ENCODE data around the gene TLE5.

Gene TLE5

DNA sequence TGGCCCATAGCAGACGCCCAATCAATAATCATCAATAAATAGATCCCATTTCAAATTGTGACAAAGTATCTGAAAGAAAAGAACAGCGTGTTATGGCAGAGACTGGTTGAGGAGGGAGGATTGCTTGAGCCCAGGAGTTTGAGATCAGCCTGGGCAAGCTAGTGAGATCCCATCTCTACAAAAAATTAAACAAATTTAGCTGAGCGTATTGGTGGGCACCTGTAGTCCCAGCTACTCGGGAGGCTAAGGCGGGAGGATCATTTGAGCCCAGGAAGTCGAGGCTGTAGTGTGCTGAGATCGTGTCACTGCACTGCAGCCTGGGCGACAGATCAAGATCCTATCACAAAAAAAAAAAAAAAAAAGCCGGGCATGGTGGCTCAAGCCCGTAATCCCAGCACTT, 25.5 kb upstream of the TLE5 start:
- H3K27me3 ChIP-seq (replicated peaks) = no peaks in the 10 kb centered on the region
- DNase-seq = no peak
- H3K36me3 ChIP-seq (replicated peaks) = no peaks in the 10 kb centered on the region
- H3K27ac ChIP-seq = no peak overlapping the region
- H3K4me3 ChIP-seq (ENCODE audit: low read depth, low read length) = no peak overlapping the region
- in situ Hi-C loops (cut with HindIII; ENCODE audit: low pct_ligation_motif_present, low sequenced_read_pairs) = no loop called here
- TF ChIP-seq, protein P1, sequence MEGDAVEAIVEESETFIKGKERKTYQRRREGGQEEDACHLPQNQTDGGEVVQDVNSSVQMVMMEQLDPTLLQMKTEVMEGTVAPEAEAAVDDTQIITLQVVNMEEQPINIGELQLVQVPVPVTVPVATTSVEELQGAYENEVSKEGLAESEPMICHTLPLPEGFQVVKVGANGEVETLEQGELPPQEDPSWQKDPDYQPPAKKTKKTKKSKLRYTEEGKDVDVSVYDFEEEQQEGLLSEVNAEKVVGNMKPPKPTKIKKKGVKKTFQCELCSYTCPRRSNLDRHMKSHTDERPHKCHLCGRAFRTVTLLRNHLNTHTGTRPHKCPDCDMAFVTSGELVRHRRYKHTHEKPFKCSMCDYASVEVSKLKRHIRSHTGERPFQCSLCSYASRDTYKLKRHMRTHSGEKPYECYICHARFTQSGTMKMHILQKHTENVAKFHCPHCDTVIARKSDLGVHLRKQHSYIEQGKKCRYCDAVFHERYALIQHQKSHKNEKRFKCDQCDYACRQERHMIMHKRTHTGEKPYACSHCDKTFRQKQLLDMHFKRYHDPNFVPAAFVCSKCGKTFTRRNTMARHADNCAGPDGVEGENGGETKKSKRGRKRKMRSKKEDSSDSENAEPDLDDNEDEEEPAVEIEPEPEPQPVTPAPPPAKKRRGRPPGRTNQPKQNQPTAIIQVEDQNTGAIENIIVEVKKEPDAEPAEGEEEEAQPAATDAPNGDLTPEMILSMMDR (IDR thresholded peaks at IDR 0.05; ENCODE audit: low read depth, low read length, missing control alignments) = no peak

DNA sequence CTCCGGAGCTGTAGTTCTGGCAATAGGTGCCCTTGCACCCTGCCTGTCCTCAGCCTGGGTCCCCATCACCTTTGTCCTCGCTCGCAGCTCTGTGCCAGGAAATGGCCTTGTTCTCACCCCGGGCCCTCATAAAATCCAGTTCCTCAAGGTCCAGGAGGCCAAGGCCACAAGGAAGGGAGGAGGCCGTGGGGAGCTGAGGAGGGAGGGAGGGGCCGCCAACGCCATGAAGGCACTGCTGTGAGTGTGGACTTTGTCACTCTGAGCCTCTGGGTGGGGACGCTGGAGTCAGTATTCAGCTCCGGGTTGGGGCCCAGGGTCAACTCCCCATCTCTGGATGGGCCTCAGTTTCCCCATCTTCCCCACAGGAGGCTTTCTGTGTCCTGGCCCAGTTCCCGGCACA, 22.6 kb upstream of the TLE5 start:
- H3K36me3 ChIP-seq (replicated peaks) = no peaks in the 10 kb centered on the region
- no peak for DNase-seq
- TF ChIP-seq, protein P1 (IDR thresholded peaks at IDR 0.05; ENCODE audit: low read depth, low read length, missing control alignments) = no peak
- H3K27me3 ChIP-seq (replicated peaks) = no peaks in the 10 kb centered on the region
- in situ Hi-C loops (cut with HindIII; ENCODE audit: low pct_ligation_motif_present, low sequenced_read_pairs) = no loop called here
- H3K4me3 ChIP-seq (ENCODE audit: low read depth, low read length) = no peak overlapping the region
- no peak overlapping the region for H3K27ac ChIP-seq

DNA sequence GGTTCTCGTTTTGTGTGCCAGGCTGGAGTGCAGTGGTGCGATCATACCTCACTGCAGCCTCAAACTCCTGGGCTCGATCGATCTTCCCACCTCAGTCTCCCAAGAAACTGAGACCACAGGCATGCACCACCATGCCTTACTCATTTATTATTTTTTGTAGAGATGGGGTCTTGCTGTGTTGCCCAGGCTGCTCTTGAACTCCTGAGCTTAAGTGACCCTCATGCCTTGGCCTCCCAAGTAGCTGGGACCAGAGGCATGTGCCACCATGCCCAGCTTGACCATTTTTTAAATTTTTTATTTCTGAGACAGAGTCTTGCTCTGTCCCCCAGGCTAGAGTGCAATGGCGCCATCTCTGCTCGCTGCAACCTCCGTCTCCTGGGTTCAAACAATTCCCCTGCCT, 21.7 kb upstream of the TLE5 start:
- in situ Hi-C loops (cut with HindIII; ENCODE audit: low pct_ligation_motif_present, low sequenced_read_pairs) = no loop called here
- TF ChIP-seq, protein P1 (IDR thresholded peaks at IDR 0.05; ENCODE audit: low read depth, low read length, missing control alignments) = no peak
- no peaks in the 10 kb centered on the region for H3K27me3 ChIP-seq (replicated peaks)
- no peaks in the 10 kb centered on the region for H3K36me3 ChIP-seq (replicated peaks)
- no peak overlapping the region for H3K4me3 ChIP-seq (ENCODE audit: low read depth, low read length)
- H3K27ac ChIP-seq = no peak overlapping the region
- no peak for DNase-seq

DNA sequence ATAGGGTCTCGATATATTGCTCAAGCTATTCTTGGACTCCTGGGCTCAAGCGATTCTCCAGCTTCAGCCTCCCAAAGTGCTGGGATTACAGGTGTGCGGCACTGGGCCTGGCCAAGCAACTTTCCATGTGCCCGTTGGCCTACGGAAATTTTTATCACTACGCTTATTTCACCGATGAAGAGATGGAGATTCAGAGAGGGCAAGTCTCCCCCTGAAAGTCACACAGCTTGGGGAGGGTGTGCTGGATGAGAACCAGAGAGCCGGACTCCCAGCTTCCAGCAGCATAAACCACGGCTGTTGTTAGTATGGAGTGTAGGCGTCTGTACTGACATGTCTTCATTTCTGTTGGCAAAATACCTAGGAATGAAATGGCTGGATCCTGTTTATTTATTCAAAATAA, 20.0 kb upstream of the TLE5 start:
- Histone ChIP-seq H3K27ac (no peak overlapping the region), H3K4me3 (ENCODE audit: low read depth, low read length) (no peak overlapping the region), H3K36me3 (replicated peaks) (no peaks in the 10 kb centered on the region), H3K27me3 (replicated peaks) (no peaks in the 10 kb centered on the region)
- in situ Hi-C loops (cut with HindIII; ENCODE audit: low pct_ligation_motif_present, low sequenced_read_pairs) = no loop called here
- TF ChIP-seq, protein P1 (IDR thresholded peaks at IDR 0.05; ENCODE audit: low read depth, low read length, missing control alignments) = no peak
- no peak for DNase-seq

DNA sequence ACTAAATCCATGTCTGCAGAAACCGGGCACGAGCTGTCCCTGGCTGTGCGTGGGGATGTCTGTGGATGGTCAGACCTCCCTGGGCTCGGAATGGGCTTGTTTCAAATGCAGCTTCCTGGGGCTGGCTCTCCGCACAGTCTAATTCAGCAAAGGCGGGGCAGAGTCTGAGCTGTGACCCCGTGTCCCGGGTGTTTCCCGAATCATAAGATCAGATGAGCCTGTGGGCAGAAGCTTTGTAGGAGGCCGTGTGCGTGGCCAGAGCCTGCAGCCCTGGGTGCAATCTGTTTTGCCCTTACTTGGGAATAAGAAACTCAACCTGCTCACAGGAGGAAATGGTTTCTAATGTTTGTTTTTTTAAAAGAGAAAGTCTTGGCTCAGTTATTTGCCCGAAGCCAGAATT, 18.0 kb upstream of the TLE5 start:
- TF ChIP-seq, protein P1 (IDR thresholded peaks at IDR 0.05; ENCODE audit: low read depth, low read length, missing control alignments) = no peak
- in situ Hi-C loops (cut with HindIII; ENCODE audit: low pct_ligation_motif_present, low sequenced_read_pairs) = no loop called here
- Histone ChIP-seq H3K36me3 (replicated peaks) (no peaks in the 10 kb centered on the region), H3K4me3 (ENCODE audit: low read depth, low read length) (no peak overlapping the region), H3K27me3 (replicated peaks) (no peaks in the 10 kb centered on the region), H3K27ac (no peak overlapping the region)
- DNase-seq = peak; percentile 36

DNA sequence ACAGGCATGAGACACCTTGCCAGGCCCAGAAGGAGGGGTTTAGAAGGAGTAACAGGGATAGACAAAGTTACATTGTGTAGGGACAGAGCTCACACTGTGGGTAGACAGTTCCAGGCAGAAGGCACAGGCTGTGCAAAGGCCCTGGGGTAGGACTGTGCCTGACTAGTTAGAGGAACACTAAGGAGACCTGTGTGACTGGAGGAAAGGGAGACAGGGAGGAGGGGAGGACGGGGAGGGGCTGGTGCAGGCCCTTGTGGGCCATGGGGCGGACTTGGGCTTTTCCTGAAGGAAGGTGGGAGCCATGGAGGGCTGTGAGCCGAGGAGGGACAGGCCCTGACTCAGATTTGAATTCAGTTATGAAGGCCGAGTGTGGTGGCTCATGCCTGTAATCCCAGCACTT, 17.3 kb upstream of the TLE5 start:
- TF ChIP-seq, protein P1 (IDR thresholded peaks at IDR 0.05; ENCODE audit: low read depth, low read length, missing control alignments) = no peak
- in situ Hi-C loops (cut with HindIII; ENCODE audit: low pct_ligation_motif_present, low sequenced_read_pairs) = no loop called here
- no peaks in the 10 kb centered on the region for H3K27me3 ChIP-seq (replicated peaks)
- H3K27ac ChIP-seq = no peak overlapping the region
- no peaks in the 10 kb centered on the region for H3K36me3 ChIP-seq (replicated peaks)
- no peak overlapping the region for H3K4me3 ChIP-seq (ENCODE audit: low read depth, low read length)
- no peak for DNase-seq

Data from brain microvascular endothelial cell (primary cell).